HT1080 (cell line): ENCODE results near the gene ZNF350. TPM values are rescaled to one million over a fixed set of nuclear protein-coding genes. Genes with fewer than 3 reads are reported as not detected.
"Not testable (repeated sequence)": the region's sequence is repeated elsewhere in the genome, so short reads cannot be mapped to it uniquely, and the experiment has no call there.

Experiments used
- DNase-seq: peaks from one replicate; pipeline ENCODE4 v3.0.0-alpha.2; 2015; ENCODE audit warnings: low read depth
- total RNA-seq: library from RNA; depleted of rRNA; stranded (reverse); fragments of >200 nt; shearing (Covaris generic); gene quantifications from 2 replicates; pipeline ENCODE4 v1.2.3, GENCODE V29; 2014

ZNF350 gene
- total RNA-seq, 1 experiment from 2014 or later: 3.9 TPM

DNA sequence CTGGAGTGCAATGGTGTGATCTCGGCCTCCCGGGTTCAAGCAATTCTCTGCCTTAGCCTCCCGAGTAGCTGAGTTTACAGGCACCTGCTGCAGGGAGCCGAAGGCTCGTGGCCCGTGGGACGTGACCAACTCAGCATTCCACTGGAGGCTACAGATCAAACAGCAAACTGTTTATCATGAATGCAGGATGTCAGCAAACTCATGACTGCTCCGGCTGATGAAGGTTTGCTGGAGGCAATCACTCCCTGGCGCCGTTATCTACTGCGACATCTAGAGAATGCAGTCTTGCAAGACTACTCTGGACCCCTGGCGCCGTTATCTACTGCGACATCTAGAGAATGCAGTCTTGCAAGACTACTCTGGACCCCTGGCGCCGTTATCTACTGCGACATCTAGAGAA is 10.9 kb downstream of the ZNF350 start:
- not testable (repeated sequence) for DNase-seq

DNA sequence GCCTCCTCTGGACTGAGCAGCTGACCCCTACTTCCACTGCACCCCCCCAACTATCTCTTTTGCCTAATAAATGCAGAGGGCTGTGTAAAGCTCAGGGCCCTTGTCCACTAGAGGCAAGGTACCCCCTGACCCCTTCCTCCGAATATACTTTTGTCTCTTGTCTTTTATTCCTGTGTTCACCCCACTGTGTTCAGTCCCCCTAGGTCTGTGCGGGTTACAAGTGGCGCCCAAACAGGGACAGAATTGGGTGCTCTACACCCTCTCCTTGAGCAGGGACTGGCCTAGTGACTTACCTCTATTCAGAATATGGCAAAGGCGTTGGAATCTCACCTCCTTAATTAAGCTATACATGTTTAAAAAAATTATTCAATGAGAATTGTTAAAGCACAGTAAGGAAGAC is 15.0 kb downstream of the ZNF350 start:
- no peak for DNase-seq

DNA sequence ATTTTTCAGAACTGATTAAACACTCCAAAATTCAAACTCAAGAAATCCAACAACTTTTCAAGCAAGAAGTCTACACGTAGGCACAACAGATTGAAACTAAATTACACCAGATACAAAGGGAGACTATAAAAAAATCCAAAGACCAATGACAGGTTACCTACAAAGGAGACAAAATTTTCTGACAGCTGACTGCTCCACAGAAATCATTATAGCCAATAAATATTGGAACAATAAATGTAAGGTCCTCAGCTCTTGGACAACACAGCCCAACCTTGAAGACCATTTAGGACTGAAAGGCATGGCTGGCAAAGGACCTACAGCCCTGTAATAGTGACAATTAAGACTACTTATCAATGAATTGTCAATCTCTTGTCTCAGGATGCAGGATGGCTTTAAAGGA is 15.9 kb downstream of the ZNF350 start:
- DNase-seq: no peak

DNA sequence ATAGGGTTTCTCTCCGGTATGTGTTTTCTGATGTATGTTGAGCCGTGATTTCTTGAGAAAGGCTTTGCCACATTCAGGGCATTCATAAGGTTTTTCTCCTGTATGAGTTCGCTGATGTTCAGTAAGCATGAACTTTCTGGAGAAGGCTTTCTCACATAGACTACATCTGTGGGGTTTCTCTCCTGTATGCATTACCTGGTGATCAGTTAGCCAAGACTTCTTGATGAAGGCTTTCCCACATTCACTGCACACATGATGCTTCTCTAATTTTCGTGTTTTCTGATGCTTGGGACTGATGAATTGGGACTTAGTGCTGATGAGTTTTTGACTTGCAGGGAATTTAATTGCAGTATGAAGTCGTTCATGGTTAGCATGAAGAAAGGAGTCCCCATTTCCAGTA is 21.1 kb downstream of the ZNF350 start:
- DNase-seq: no peak

DNA sequence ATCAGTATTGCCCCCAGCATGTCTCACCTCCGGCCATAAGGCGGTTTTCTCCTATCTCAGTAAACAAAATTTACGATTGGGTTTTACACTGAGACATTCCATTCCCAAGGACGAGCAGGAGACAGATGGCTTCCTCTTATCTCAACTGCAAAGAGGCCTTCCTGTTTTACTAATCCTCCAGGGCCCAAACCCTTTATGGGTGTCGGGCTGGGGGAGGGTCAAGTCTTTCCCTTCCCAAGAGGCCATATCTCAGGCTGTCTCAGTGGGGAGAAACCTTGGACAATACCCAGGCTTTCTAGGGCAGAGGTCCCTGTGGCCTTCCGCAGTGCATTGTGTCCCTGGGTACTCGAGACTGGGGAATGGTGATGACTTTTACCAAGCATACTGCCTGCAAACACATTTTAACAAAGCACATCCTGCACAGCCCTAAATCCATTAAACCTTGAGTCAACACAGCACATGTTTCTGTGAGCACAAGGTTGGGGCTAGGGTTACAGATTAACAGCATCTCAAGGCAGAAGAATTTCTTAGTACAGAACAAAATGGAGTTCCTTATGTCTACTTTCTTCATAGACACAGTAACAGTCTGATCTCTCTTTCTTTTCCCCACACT is 25.9 kb downstream of the ZNF350 start:
- DNase-seq: not testable (repeated sequence)

DNA sequence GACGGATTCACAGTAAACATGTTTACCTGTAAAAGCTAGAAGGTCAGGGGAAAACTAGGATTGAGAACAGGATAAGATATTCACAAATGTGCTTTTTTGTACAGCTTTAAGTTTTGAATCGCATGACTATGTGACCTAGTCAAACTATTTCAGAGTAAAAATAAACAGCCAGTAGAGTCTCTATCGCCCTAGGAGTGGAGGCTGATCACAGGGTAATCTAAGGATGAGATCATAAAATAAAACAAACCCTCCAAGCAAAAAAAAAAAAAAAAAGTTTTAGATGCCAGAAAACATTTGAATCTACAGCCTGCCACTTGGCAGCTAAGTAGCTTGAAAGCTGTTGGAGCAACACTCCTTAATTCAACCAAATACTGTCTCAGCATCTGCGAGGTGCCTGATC is 26.8 kb downstream of the ZNF350 start:
- no peak for DNase-seq

DNA sequence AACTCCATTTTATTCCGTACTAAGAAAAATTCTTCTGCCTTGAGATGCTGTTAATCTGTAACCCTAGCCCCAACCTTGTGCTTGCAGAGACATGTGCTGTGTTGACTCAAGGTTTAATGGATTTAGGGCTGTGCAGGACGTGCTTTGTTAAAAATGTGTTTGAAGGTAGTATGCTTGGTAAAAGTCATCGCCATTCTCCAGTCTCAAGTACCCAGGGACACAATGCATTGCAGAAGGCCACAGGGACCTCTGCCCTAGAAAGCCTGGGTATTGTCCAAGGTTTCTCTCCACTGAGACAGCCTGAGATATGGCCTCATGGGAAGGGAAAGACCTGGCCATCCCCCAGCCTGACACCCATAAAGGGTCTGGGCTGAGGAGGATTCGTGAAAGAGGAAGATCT is 28.8 kb downstream of the ZNF350 start:
- not testable (repeated sequence) for DNase-seq

DNA sequence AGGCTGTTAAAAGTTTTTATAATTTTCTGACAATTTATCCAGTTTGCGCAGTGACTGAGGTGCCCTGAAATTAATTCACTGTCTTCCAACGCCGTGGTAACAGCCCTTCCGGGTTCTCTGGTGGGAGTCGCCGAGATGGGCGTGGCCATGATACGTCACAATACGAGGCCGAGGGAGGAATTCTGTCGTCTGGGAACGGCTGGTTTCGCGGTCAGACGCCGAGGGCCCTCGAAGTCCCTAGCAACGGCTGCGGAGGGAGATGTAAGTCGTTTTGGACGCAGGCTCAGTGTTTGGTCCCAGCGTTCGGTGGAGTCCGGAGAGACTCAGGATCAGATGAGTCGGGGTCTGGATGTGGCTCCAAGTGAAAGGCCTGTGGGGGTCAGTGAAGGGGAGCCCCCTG is 37.7 kb downstream of the ZNF350 start:
- no peak for DNase-seq

DNA sequence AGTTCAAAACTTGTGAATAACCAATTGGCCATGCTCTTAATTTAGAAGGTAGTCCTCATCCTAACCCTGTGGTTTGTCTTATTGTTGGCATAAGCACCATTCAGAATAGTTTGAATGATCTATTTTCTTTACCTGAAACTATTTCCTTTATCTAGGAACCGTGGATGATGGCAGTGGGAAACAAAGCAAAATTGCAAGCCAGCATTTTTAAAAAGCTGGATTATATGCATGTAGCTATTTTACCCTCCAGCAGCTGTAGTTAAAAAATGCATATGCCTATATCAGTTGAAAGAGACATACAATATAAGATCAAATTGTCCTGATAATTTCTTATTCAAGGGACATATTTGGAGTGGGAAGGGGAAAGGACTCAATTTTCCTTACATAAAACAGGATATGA is 40.0 kb downstream of the ZNF350 start:
- DNase-seq: no peak

DNA sequence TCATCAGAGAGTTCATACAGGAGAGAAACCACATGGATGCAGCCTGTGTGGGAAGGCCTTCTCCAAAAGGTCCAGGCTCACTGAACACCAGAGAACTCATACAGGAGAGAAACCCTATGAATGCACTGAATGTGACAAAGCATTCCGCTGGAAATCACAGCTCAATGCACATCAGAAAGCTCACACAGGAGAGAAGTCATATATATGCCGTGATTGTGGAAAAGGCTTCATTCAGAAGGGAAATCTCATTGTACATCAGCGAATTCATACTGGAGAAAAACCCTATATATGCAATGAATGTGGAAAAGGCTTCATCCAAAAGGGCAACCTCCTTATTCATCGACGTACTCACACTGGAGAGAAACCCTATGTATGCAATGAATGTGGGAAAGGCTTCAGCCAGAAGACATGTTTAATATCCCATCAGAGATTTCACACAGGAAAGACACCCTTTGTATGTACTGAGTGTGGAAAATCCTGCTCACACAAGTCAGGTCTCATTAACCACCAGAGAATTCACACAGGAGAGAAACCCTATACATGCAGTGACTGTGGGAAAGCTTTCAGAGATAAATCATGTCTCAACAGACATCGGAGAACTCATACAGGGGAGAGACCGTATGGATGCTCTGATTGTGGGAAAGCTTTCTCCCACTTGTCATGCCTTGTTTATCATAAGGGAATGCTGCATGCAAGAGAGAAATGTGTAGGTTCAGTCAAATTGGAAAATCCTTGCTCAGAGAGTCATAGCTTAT is 41.7 kb downstream of the ZNF350 start:
- no peak for DNase-seq

DNA sequence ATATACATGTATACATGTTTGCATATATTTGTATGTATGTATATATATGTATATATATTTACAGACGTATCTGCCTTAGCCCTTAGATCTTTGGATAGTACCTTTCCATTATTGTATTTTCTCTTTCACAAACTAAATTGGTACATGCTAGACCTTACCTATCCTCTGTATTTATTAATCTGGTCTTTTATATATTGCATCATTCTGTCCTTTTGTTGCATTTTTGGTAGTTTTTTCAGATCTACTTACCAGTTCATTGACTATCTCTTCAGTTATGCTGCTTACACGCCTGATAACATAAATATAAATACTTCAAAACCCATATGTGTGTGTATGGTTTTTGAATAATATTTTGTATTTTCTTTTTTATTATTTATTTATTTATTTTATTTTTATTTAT is 47.7 kb downstream of the ZNF350 start:
- DNase-seq: no peak

DNA sequence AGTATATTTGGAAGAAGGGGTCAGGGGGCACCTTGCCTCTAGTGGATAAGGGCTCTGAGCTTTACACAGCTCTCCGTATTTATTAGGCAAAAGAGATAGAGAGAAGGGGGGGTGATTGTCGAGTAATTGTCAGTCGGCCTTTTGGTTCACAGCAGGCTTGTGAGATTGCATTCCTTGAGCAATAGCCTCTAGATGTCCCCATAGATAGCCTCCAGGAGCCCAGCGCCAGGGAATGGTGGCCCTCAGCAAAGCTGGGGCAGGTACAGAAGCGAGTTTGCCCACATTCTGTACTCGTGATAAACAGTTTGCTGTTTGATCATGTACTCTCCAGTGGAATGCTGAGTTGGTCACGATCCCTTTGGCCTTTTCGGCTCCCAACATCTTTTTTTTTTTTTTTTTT is 54.7 kb downstream of the ZNF350 start:
- DNase-seq: no peak

DNA sequence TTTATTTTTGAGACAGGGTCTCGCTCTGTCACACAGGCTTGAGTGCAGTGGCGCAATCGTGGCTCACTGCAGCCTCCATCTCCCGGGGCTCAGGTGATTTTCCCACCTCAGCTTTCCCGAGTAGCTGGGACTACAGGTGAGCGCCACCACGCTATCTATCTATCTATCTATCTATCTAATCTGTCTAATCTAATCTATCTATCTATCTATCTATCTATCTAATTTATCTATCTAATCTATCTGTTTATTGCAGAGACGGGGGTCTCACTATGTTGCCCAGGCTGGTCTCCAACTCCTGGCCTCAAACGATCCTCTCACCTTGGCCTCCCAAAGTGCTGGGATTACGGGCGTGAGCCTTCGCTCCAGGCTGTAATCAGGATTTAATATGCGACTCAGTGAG is 58.8 kb downstream of the ZNF350 start:
- DNase-seq: no peak

DNA sequence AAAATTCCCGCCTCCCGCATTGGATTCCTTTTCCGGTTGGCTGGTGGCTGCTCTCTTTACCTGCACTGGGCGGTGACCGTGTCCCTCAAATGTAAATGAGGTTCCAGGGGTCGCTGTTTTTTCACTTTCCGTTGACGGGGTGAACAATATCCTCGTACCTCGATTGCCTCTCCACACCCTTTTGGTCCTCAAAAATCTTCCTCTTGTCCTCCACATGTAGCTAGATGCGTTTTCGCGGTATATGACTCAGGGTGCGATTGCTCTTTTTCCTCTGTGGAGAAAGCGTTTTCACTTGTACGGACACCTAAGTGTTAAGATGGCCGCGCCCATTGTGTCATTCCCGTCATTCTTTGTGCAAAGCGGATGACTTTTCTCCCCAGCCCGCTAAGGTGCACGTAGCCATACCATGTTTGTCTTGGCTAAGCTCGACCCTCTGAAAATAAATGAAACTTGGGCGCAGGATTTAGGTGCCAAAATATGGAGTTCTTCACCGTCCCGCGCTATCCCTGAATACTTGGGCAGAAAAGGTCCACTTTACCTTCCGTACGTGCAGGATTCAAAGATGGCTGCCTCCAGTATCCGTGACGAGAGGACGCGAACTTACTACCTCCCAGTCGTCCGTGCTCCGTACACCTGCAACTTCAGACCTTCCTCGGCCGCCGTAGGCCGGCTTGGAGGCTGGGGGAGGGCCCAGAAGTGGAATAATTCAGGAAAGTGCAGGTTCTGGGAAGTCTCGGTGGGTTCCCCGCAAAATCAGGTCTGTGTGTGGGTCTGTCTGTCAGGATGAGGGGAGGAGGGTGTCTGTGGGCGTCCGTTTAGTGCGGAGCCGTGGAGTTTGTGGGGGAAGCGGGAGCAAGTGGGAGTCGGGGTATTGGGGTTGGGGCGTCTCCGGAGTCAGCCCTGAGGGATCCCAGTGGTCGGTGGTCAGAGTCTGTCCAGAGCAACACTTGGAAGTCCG is 59.6 kb downstream of the ZNF350 start, which contains the start of gene ZNF613:
ZNF613 (plus strand) TSS at position 689 of the 958 bp plus-strand sequence. CDS start 8,749 bp downstream, outside the sequence.
- DNase-seq: peak; percentile 83

DNA sequence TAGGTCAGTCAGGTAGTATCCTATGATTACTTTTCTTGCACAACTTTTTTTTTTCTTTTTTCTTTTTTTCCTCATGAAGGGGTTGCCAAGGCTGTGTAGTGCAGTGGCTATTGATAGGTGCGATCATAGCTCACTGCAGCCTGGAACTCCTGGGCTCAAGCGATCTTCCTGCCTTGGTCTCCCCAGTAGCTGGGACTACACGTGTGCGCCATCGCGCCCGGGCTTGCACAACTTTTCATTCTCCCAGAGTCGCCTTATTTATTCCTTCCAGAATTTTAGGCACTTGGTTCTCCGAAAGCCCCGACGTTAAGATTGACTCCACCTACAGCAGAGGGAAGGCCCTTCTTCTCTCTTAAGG is 60.2 kb downstream of the ZNF350 start:
- no peak for DNase-seq

DNA sequence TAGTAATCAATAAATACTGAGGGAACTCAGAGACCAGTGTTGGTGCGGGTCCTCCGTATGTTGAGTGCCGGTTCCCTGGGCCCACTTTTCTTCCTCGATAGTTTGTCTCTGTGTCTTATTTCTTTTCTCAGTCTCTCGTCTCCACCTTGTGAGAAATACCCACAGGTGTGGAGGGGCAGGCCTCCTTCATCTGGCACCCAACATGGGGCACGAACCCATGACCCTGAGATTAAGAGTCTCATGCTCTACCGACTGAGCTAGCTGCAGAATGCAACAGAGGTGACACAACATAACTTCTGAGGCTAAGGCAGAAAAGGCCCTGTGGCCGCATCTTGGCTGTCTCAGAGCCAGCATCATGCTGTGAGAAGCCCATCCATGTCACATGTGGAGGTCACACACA is 64.7 kb downstream of the ZNF350 start:
- no peak for DNase-seq

DNA sequence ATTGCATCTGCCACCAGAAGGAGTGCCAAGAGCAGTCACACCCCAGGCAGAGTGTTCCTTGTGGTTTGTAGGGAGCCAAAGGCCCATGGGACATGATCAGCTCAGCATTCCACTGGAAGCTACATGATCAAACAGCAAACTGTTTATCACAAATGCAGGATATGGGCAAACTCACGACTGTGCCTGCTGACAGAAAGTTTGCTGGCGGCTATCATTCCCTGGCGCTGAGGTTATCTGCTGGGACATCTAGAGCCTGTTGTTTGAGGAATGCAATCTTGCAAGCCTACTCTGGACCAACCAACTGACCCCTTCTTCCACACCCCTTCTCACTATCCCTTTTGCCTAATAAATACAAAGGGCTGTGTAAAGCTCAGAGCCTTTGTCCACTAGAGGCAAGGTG is 67.0 kb downstream of the ZNF350 start:
- no peak for DNase-seq

DNA sequence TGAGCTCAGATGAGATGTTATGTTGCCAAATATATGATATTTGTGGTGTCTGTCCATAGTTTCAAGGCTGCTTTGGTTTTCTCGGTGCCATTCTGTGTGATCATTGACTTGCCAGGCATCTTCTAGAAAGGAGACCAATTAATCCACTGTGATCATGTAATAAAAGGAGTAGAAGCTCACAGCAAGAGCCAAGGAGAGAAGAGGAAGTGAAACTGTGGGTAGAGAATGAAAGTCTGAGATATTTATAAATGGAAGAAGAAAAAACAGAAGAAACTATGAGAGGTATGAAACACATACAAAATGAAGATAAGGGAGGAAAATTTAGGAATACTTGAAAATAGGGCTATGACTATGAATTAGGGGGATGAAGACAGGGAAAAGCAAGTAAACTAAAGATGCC is 70.5 kb downstream of the ZNF350 start:
- no peak for DNase-seq

DNA sequence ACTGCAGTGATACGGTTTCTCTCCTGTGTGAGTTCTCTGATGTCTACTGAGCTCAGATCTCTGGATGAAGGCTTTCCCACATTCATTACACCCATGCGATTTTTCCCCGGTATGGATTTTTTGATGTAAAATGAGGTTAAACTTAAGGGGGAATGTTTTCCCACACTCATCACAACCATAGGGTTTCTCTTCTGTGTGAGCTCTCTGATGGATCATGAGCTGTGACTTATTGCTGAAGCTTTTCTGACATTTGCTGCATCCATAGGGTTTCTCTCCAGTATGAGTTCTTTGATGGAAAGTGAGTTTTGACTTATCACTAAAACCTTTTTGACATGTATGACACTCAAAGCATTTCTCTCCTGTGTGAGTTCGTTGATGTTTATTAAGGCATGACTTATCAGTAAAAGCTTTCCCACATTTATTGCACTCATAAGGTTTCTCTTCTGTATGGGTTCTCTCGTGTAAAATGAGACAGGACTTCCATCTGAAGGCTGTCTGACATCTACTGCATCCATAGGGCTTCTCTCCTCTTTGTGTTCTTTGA is 71.2 kb downstream of the ZNF350 start:
- DNase-seq: no peak
